Trophoblast cell (in vitro differentiated cells and primary cell): Measurements from ENCODE around the gene ZNF865.
A peak's percentile ranks its signal among the peaks of the same experiment; 100 is the strongest.

ENCODE experiments used
- DNase-seq, 2 donors: peaks; one replicate each; pipeline ENCODE4 v3.0.0-alpha.2; 2016
- H2AFZ ChIP-seq: 2 replicates; pipeline ENCODE4 v1.6.1; 2013; ENCODE audit warnings: low read length, moderate library complexity, mild to moderate bottlenecking; ENCODE audit not compliant: insufficient read depth, poor library complexity
- H2AK5ac ChIP-seq: 2 replicates; pipeline ENCODE4 v1.6.1; 2013; ENCODE audit warnings: mild to moderate bottlenecking, low read length
- H2BK120ac ChIP-seq: 2 replicates; pipeline ENCODE4 v1.6.1; 2013; ENCODE audit warnings: low read length, mild to moderate bottlenecking, moderate library complexity; ENCODE audit not compliant: insufficient read depth, poor library complexity
- H2BK12ac ChIP-seq: 2 replicates; pipeline ENCODE4 v1.6.1; 2013; ENCODE audit warnings: mild to moderate bottlenecking, low read length, moderate library complexity
- H2BK5ac ChIP-seq: 2 replicates; pipeline ENCODE4 v1.6.1; 2013; ENCODE audit warnings: low read length, low read depth, moderate library complexity, mild to moderate bottlenecking; ENCODE audit not compliant: poor library complexity
- H3K14ac ChIP-seq: 2 replicates; pipeline ENCODE4 v1.6.1; 2013; ENCODE audit warnings: mild to moderate bottlenecking, low read length
- H3K18ac ChIP-seq: 2 replicates; pipeline ENCODE4 v1.6.1; 2013; ENCODE audit warnings: mild to moderate bottlenecking, low read length
- H3K23ac ChIP-seq: 2 replicates; pipeline ENCODE4 v1.6.1; 2013; ENCODE audit warnings: low read length
- H3K27ac ChIP-seq: 2 replicates; pipeline ENCODE4 v1.5.1; 2013; ENCODE audit warnings: low read depth, mild to moderate bottlenecking, inconsistent platforms, low read length, moderate library complexity
- H3K27me3 ChIP-seq: 2 replicates; pipeline ENCODE4 v1.6.1; 2013; ENCODE audit warnings: inconsistent platforms, mild to moderate bottlenecking, low read length, moderate library complexity; ENCODE audit not compliant: insufficient read depth
- H3K36me3 ChIP-seq, 2 experiments: 1 replicate in 1 of 2; 2 replicates in 1 of 2; pipeline ENCODE4 v1.6.1; 2013; ENCODE audit warnings: low read length in 2 of 2, mild to moderate bottlenecking in 2 of 2, moderate library complexity in 1 of 2; ENCODE audit not compliant: insufficient read depth in 2 of 2, control insufficient read depth in 1 of 2
- H3K4ac ChIP-seq: 2 replicates; pipeline ENCODE4 v1.6.1; 2013; ENCODE audit warnings: low read depth, mild to moderate bottlenecking, low read length, moderate library complexity
- H3K4me1 ChIP-seq, 2 experiments: 1 replicate in 1 of 2; 2 replicates in 1 of 2; pipeline ENCODE4 v1.6.1; 2013; ENCODE audit warnings: low read length in 2 of 2, mild to moderate bottlenecking in 2 of 2, moderate library complexity in 1 of 2; ENCODE audit not compliant: insufficient read depth in 2 of 2, control insufficient read depth in 1 of 2
- H3K4me2 ChIP-seq: 2 replicates; pipeline ENCODE4 v1.6.1; 2013; ENCODE audit warnings: inconsistent platforms, mild to moderate bottlenecking, low read length, moderate library complexity
- H3K4me3 ChIP-seq: 2 replicates; pipeline ENCODE4 v1.5.1; 2013; ENCODE audit warnings: mild to moderate bottlenecking, low read depth, low read length, inconsistent platforms
- H3K79me1 ChIP-seq: one replicate; pipeline ENCODE4 v1.6.1; 2013; ENCODE audit warnings: low read length
- H3K79me2 ChIP-seq: 2 replicates; pipeline ENCODE4 v1.6.1; 2013; ENCODE audit warnings: low read length, mild to moderate bottlenecking; ENCODE audit not compliant: control insufficient read depth, insufficient read depth, poor library complexity
- H3K9ac ChIP-seq: 2 replicates; pipeline ENCODE4 v1.6.1; 2013; ENCODE audit warnings: mild to moderate bottlenecking, low read length
- H3K9me3 ChIP-seq: 2 replicates; pipeline ENCODE4 v1.6.1; 2013; ENCODE audit warnings: low read depth, mild to moderate bottlenecking, control low read depth, inconsistent platforms, low read length; ENCODE audit not compliant: insufficient read depth
- H4K12ac ChIP-seq: 2 replicates; pipeline ENCODE4 v1.6.1; 2013; ENCODE audit warnings: low read depth, mild to moderate bottlenecking, low read length, moderate library complexity
- H4K8ac ChIP-seq: 2 replicates; pipeline ENCODE4 v1.6.1; 2013; ENCODE audit warnings: low read depth, mild to moderate bottlenecking, low read length, moderate library complexity
- H4K91ac ChIP-seq: one replicate; pipeline ENCODE4 v1.6.1; 2013; ENCODE audit warnings: low read depth, mild to moderate bottlenecking, low read length, moderate library complexity
- WGBS: extraction: QIAGEN DNeasy Blood & Tissue Kit; methylation state at CpG from one replicate; pipeline ENCODE4 v1.1.7; 2013; ENCODE audit warnings: missing lambda C conversion rate; ENCODE audit not compliant: insufficient read length, insufficient coverage; ENCODE audit errors: extremely low coverage; 5-methylcytosine and 5-hydroxymethylcytosine counted together

The ZNF865 gene

GRCh38 chr19:55616395-55616875, 11.0 kb downstream of the ZNF865 start:
- no peak overlapping the region for H3K27ac ChIP-seq
- no peak overlapping the region for H2AFZ ChIP-seq
- no peak overlapping the region for H3K14ac ChIP-seq
- WGBS = no CpG with 5 or more reads among the region's 38 CpGs
- H3K36me3 ChIP-seq = peaks cover 39 to 49% of the 10 kb centered on the region in 2 experiments
- no peak overlapping the region for H4K91ac ChIP-seq
- no peaks in the 10 kb centered on the region for H3K4me1 ChIP-seq
- no peak overlapping the region for H3K4ac ChIP-seq
- no peak overlapping the region for H3K23ac ChIP-seq
- H2BK12ac ChIP-seq = no peak overlapping the region
- no peak overlapping the region for H3K9ac ChIP-seq
- H2BK5ac ChIP-seq = no peak overlapping the region
- no peaks in the 10 kb centered on the region for H3K79me1 ChIP-seq
- H3K27me3 ChIP-seq = no peaks in the 10 kb centered on the region
- no peak overlapping the region for H4K12ac ChIP-seq
- H2AK5ac ChIP-seq = no peak overlapping the region
- no peak overlapping the region for H2BK120ac ChIP-seq
- H4K8ac ChIP-seq = no peak overlapping the region
- no peak overlapping the region for H3K4me3 ChIP-seq
- no peak overlapping the region for H3K4me2 ChIP-seq
- no peak overlapping the region for H3K18ac ChIP-seq
- no peaks in the 10 kb centered on the region for H3K79me2 ChIP-seq
- no peak for DNase-seq
- peaks cover 10% of the 10 kb centered on the region for H3K9me3 ChIP-seq

- no peak for DNase-seq
- Histone ChIP-seq H3K4me2 (no peak overlapping the region), H3K4me3 (no peak overlapping the region), H3K4me1 (no peaks in the 10 kb centered on the region), H3K4ac (no peak overlapping the region), H4K91ac (no peak overlapping the region), H2BK120ac (no peak overlapping the region), H4K8ac (no peak overlapping the region), H2BK12ac (no peak overlapping the region), H2AK5ac (no peak overlapping the region), H2AFZ (no peak overlapping the region), H3K36me3 (peaks cover 46 to 52% of the 10 kb centered on the region in 2 experiments), H3K79me1 (no peaks in the 10 kb centered on the region), H3K14ac (no peak overlapping the region), H3K27ac (no peak overlapping the region), H3K9me3 (peaks cover 15% of the 10 kb centered on the region), H3K27me3 (no peaks in the 10 kb centered on the region), H3K18ac (no peak overlapping the region), H3K79me2 (no peaks in the 10 kb centered on the region), H3K23ac (no peak overlapping the region), H3K9ac (no peak overlapping the region), H4K12ac (no peak overlapping the region), H2BK5ac (no peak overlapping the region)
- WGBS = no CpG with 5 or more reads among the region's 8 CpGs
These were observed 12.0 kb downstream of the ZNF865 start for GRCh38 chr19:55617426-55617825.

DNA sequence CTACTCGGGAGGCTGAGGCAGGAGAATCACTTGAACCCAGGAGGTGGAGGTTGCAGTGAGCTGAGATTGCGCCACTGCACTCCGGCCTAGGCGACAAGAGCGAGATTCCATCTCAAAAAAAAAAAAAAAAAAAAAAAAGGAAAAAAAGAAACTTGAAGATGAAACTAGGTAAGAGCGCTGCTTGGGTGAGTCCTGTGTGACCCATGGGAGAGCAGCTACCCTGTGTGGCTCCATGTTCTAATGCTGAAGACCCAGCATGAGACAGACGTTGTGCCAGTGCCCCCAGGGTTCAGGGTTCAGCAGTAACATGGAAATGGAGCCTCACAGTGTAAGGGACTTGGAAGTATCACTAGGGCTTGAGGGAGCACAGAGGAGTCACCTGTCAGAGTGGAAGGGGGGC, 13.0 kb downstream of the ZNF865 start:
- Histone ChIP-seq H3K4me1 (no peaks in the 10 kb centered on the region), H3K4me2 (no peak overlapping the region), H3K27ac (no peak overlapping the region), H3K36me3 (peaks cover 47 to 52% of the 10 kb centered on the region in 2 experiments), H3K79me1 (no peaks in the 10 kb centered on the region), H3K4ac (no peak overlapping the region), H3K9me3 (peaks cover 15% of the 10 kb centered on the region), H4K91ac (no peak overlapping the region), H2BK120ac (no peak overlapping the region), H3K14ac (no peak overlapping the region), H3K27me3 (no peaks in the 10 kb centered on the region), H4K8ac (no peak overlapping the region), H3K4me3 (no peak overlapping the region), H2BK5ac (no peak overlapping the region), H2BK12ac (no peak overlapping the region), H3K23ac (no peak overlapping the region), H3K79me2 (no peaks in the 10 kb centered on the region), H3K9ac (peak overlapping the region; percentile 43), H4K12ac (no peak overlapping the region), H2AK5ac (no peak overlapping the region), H3K18ac (no peak overlapping the region), H2AFZ (no peak overlapping the region)
- WGBS = no CpG with 5 or more reads among the region's 7 CpGs
- DNase-seq = no peak

- Histone ChIP-seq H3K79me2 (peaks cover under 1% of the 10 kb centered on the region), H3K27ac (no peak overlapping the region), H3K27me3 (no peaks in the 10 kb centered on the region), H3K23ac (no peak overlapping the region), H2AK5ac (no peak overlapping the region), H3K4me2 (no peak overlapping the region), H3K9ac (no peak overlapping the region), H2AFZ (no peak overlapping the region), H3K4me3 (no peak overlapping the region), H3K18ac (no peak overlapping the region), H3K14ac (no peak overlapping the region), H4K91ac (no peak overlapping the region), H3K79me1 (peaks cover under 1% of the 10 kb centered on the region), H4K12ac (no peak overlapping the region), H4K8ac (no peak overlapping the region), H3K4ac (no peak overlapping the region), H3K36me3 (peaks cover 40 to 46% of the 10 kb centered on the region in 2 experiments), H2BK120ac (no peak overlapping the region), H2BK12ac (no peak overlapping the region), H2BK5ac (no peak overlapping the region), H3K4me1 (no peaks in the 10 kb centered on the region), H3K9me3 (peaks cover 13% of the 10 kb centered on the region)
- peak in 1 of 2 donors; percentile 14 for DNase-seq
- no CpG with 5 or more reads among the region's 3 CpGs for WGBS
These were observed 13.8 kb downstream of the ZNF865 start for GRCh38 chr19:55619286-55619685.
